Uterus (tissue), 4 donors: Measurements from ENCODE around the gene ARHGEF17. TPM values are rescaled to one million over a fixed set of nuclear protein-coding genes. Genes with fewer than 3 reads are reported as not detected.

Experiments
- DNase-seq, 2 donors: peaks; one replicate each; pipeline ENCODE4 v3.0.0-alpha.2; 2019 to 2020
- H3K27ac ChIP-seq, 2 donors: fragments of 200-600 bp; sonication (generic); 1 replicate in 1 of 2; 2 replicates in 1 of 2; pipeline ENCODE4 v1.5.1; 2016 to 2018
- H3K27me3 ChIP-seq, 2 donors: fragments of 200-600 bp; sonication (generic); one replicate each; pipeline ENCODE4 v1.5.1; 2018 to 2019; ENCODE audit warnings: control low read depth in 1 of 2
- H3K36me3 ChIP-seq, 2 donors: fragments of 200-600 bp; sonication (generic); one replicate each; pipeline ENCODE4 v1.5.1; 2019; ENCODE audit warnings: control low read depth in 1 of 2
- H3K4me1 ChIP-seq, 2 donors: fragments of 200-600 bp; sonication (generic); one replicate each; pipeline ENCODE4 v1.5.1; 2018 to 2019; ENCODE audit warnings: control low read depth in 1 of 2
- H3K4me3 ChIP-seq, 2 donors: fragments of 200-600 bp; sonication (generic); 1 replicate in 1 of 2; 2 replicates in 1 of 2; pipeline ENCODE4 v1.5.1; 2018 to 2019; ENCODE audit warnings: mild to moderate bottlenecking in 1 of 2
- H3K9me3 ChIP-seq, 2 donors: fragments of 200-600 bp; sonication (generic); one replicate each; pipeline ENCODE4 v1.5.1; 2019; ENCODE audit warnings: control low read depth in 1 of 2
- POLR2A ChIP-seq, 2 donors: fragments of 450-650 bp; IDR thresholded peaks; one replicate each; pipeline ENCODE4 v1.6.1; 2016; ENCODE audit warnings: antibody characterized with exemption in 2 of 2, mild to moderate bottlenecking in 1 of 2, moderate library complexity in 1 of 2
- intact Hi-C: fragments of 100-400 bp; cut with DNase I; formaldehyde crosslinking; loops from one replicate; pipeline ENCODE4 v1.15.1; 2023; ENCODE audit warnings: low total_unique reads
- total RNA-seq, 4 donors: library from RNA; depleted of rRNA in 3 of 4; stranded (reverse); fragments of >200 nt in 3 of 4; gene quantifications; one replicate each; pipeline versions ENCODE4 v1.1.0 to v1.2.4, GENCODE V29; 2014 to 2023
- TF ChIP-seq, protein P1 (sequence below), 4 experiments: fragments of 200-600 bp in 2 of 4; fragments of 450-650 bp in 2 of 4; sonication (generic) in 2 of 4; IDR thresholded peaks; one replicate each; pipeline ENCODE4 v1.5.1; 2016 to 2019; ENCODE audit warnings: antibody characterized with exemption in 4 of 4, mild to moderate bottlenecking in 2 of 4, moderate library complexity in 1 of 4
- donor health status: DM: yes; HTN: yes; CAD: no.

ARHGEF17 gene
- total RNA-seq, 4 donors from 2014 or later = 17.9 to 174 (median 58.6) TPM

DNA sequence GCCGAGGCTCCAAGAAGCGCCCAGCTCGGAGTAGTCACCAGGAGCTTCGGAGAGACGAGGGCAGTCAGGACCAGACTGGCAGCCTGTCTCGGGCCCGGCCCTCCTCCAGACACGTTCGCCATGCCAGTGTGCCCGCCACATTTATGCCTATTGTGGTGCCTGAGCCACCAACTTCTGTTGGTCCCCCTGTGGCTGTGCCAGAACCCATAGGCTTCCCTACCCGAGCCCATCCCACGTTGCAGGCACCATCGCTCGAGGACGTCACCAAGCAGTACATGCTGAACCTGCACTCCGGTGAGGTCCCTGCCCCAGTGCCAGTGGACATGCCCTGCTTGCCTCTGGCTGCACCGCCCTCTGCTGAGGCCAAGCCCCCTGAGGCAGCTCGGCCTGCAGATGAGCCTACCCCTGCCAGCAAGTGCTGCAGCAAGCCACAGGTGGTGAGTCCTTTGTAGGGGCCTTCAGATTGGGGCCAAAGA is 3.4 kb downstream of the ARHGEF17 start:
- H3K36me3 ChIP-seq = no peaks in the 10 kb centered on the region
- no peaks in the 10 kb centered on the region for H3K27me3 ChIP-seq
- intact Hi-C loops = no loop called here
- no peak for DNase-seq
- peak overlapping the region; percentile 37 to 46 for H3K4me3 ChIP-seq
- TF ChIP-seq POLR2A (IDR thresholded peaks at IDR 0.05) = no peak
- TF ChIP-seq, protein P1, sequence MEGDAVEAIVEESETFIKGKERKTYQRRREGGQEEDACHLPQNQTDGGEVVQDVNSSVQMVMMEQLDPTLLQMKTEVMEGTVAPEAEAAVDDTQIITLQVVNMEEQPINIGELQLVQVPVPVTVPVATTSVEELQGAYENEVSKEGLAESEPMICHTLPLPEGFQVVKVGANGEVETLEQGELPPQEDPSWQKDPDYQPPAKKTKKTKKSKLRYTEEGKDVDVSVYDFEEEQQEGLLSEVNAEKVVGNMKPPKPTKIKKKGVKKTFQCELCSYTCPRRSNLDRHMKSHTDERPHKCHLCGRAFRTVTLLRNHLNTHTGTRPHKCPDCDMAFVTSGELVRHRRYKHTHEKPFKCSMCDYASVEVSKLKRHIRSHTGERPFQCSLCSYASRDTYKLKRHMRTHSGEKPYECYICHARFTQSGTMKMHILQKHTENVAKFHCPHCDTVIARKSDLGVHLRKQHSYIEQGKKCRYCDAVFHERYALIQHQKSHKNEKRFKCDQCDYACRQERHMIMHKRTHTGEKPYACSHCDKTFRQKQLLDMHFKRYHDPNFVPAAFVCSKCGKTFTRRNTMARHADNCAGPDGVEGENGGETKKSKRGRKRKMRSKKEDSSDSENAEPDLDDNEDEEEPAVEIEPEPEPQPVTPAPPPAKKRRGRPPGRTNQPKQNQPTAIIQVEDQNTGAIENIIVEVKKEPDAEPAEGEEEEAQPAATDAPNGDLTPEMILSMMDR (IDR thresholded peaks at IDR 0.05) = no peak
- peaks cover 1 to 15% of the 10 kb centered on the region in 2 donors for H3K4me1 ChIP-seq
- H3K27ac ChIP-seq = peak overlapping the region; percentile 91 to 93
- no peaks in the 10 kb centered on the region for H3K9me3 ChIP-seq

GRCh38 chr11:73312036-73312435 is 4.0 kb downstream of the ARHGEF17 start:
- no peaks in the 10 kb centered on the region for H3K27me3 ChIP-seq
- no peaks in the 10 kb centered on the region for H3K36me3 ChIP-seq
- H3K9me3 ChIP-seq = no peaks in the 10 kb centered on the region
- intact Hi-C loops = no loop called here
- H3K4me3 ChIP-seq = peak overlapping the region; percentile 37 to 46
- TF ChIP-seq, protein P1 (IDR thresholded peaks at IDR 0.05) = no peak
- TF ChIP-seq POLR2A (IDR thresholded peaks at IDR 0.05) = no peak
- H3K27ac ChIP-seq = peak overlapping the region; percentile 91 to 93
- DNase-seq = no peak
- peaks cover 8 to 21% of the 10 kb centered on the region in 2 donors for H3K4me1 ChIP-seq

- TF ChIP-seq, protein P1 (IDR thresholded peaks at IDR 0.05) = no peak
- no peak for TF ChIP-seq POLR2A (IDR thresholded peaks at IDR 0.05)
- DNase-seq = peak in 1 of 2 donors; percentile 17
- intact Hi-C loops = no loop called here
- Histone ChIP-seq H3K9me3 (no peaks in the 10 kb centered on the region), H3K27ac (peak overlapping the region; percentile 91 to 93), H3K36me3 (no peaks in the 10 kb centered on the region), H3K4me1 (peaks cover 12 to 28% of the 10 kb centered on the region in 2 donors), H3K27me3 (no peaks in the 10 kb centered on the region), H3K4me3 (peak overlapping the region; percentile 37 to 46)
Measured at GRCh38 chr11:73312851-73313327, 4.8 kb downstream of the ARHGEF17 start.

- Histone ChIP-seq H3K4me1 (peaks cover 12 to 30% of the 10 kb centered on the region in 2 donors), H3K4me3 (no peak overlapping the region), H3K27ac (peak overlapping the region; percentile 91 to 93), H3K36me3 (no peaks in the 10 kb centered on the region), H3K9me3 (no peaks in the 10 kb centered on the region), H3K27me3 (no peaks in the 10 kb centered on the region)
- DNase-seq = no peak
- TF ChIP-seq POLR2A (IDR thresholded peaks at IDR 0.05) = no peak
- TF ChIP-seq, protein P1 (IDR thresholded peaks at IDR 0.05) = no peak
- intact Hi-C loops = no loop called here
Measured at GRCh38 chr11:73313652-73314051, 5.6 kb downstream of the ARHGEF17 start.

- peak overlapping the region; percentile 91 to 93 for H3K27ac ChIP-seq
- no peaks in the 10 kb centered on the region for H3K36me3 ChIP-seq
- TF ChIP-seq POLR2A (IDR thresholded peaks at IDR 0.05) = no peak
- TF ChIP-seq, protein P1 (IDR thresholded peaks at IDR 0.05) = no peak
- intact Hi-C loops = no loop called here
- H3K4me1 ChIP-seq = peaks cover 12 to 32% of the 10 kb centered on the region in 2 donors
- H3K9me3 ChIP-seq = no peaks in the 10 kb centered on the region
- H3K27me3 ChIP-seq = no peaks in the 10 kb centered on the region
- peak; percentile 60 to 68 for DNase-seq
- H3K4me3 ChIP-seq = peak overlapping the region in 1 of 2 donors; percentile 6
Measured at GRCh38 chr11:73314117-73314961, 6.3 kb downstream of the ARHGEF17 start.
